OCI-LY7 (cell line): Measurements from ENCODE around the gene TLE4.

Experiments used
- CTCF ChIP-seq: fragments of 200-600 bp; sonication (generic); conservative IDR thresholded peaks from 2 replicates; pipeline ENCODE4 v1.5.1; 2014; ENCODE audit warnings: mild to moderate bottlenecking, antibody characterized with exemption, low read length, moderate library complexity, mixed read lengths
- EZH2phosphoT487 ChIP-seq: fragments of 200-600 bp; sonication (generic); IDR thresholded peaks from 2 replicates; pipeline ENCODE4 v1.6.1; 2018; ENCODE audit warnings: low read depth, borderline replicate concordance, mild to moderate bottlenecking, mixed run types, antibody characterized with exemption, low read length, moderate library complexity, mixed read lengths

- TF ChIP-seq CTCF (no peak), EZH2phosphoT487 (no peak)
These were observed 45.2 kb downstream of the TLE4 start for GRCh38 chr9:79616971-79617370.
